Measurements from ENCODE around the gene CSF1. TPM values are rescaled to one million over a fixed set of nuclear protein-coding genes. Genes with fewer than 3 reads are reported as not detected.
"Not testable (repeated sequence)": the region's sequence is repeated elsewhere in the genome, so short reads cannot be mapped to it uniquely, and the experiment has no call there.

The CSF1 gene
- total and polyA plus RNA-seq, 2 experiments from 2014 or later, result 9.1 to 19.1 TPM

GRCh38 chr1:109948285-109948630 is 37.6 kb downstream of the CSF1 start:
- Histone ChIP-seq H3K4me1 (ENCODE audit: insufficient read depth) (peaks cover under 1% of the 10 kb centered on the region), H3K4me2 (no peak overlapping the region), H3K9me2 (replicated peaks; ENCODE audit: insufficient read depth) (no peaks in the 10 kb centered on the region), H3K4me3 (no peak overlapping the region), H2AFZ (no peak overlapping the region), H4K20me1 (ENCODE audit: insufficient read depth, poor library complexity, severe bottlenecking) (no peaks in the 10 kb centered on the region), H3K27ac (no peak overlapping the region), H3K36me3 (replicated peaks; ENCODE audit: insufficient read depth, low read depth) (no peaks in the 10 kb centered on the region), H3K27me3 (no peaks in the 10 kb centered on the region), H3K9me3 (ENCODE audit: low read depth) (no peaks in the 10 kb centered on the region), H3K79me2 (no peaks in the 10 kb centered on the region)
- TF ChIP-seq EZH2 (IDR thresholded peaks at IDR 0.05; ENCODE audit: borderline replicate concordance) (no peak), CTCF (IDR thresholded peaks at IDR 0.05; ENCODE audit: poor library complexity) (no peak), EZH2phosphoT487 (IDR thresholded peaks at IDR 0.05; ENCODE audit: low read depth, severe bottlenecking, unreplicated experiment) (no peak)
- no peak for DNase-seq (ENCODE audit: low spot score)

GRCh38 chr1:109950038-109950437 is 39.4 kb downstream of the CSF1 start:
- Histone ChIP-seq H2AFZ (no peak overlapping the region), H3K4me3 (no peak overlapping the region), H3K27me3 (no peaks in the 10 kb centered on the region), H3K36me3 (replicated peaks; ENCODE audit: insufficient read depth, low read depth) (no peaks in the 10 kb centered on the region), H3K4me1 (ENCODE audit: insufficient read depth) (peaks cover 13% of the 10 kb centered on the region), H3K27ac (no peak overlapping the region), H4K20me1 (ENCODE audit: insufficient read depth, poor library complexity, severe bottlenecking) (no peaks in the 10 kb centered on the region), H3K4me2 (no peak overlapping the region), H3K79me2 (no peaks in the 10 kb centered on the region), H3K9me3 (ENCODE audit: low read depth) (no peaks in the 10 kb centered on the region), H3K9me2 (replicated peaks; ENCODE audit: insufficient read depth) (no peaks in the 10 kb centered on the region)
- no peak for TF ChIP-seq EZH2 (IDR thresholded peaks at IDR 0.05; ENCODE audit: borderline replicate concordance)
- TF ChIP-seq CTCF (IDR thresholded peaks at IDR 0.05; ENCODE audit: poor library complexity), result no peak
- no peak for TF ChIP-seq EZH2phosphoT487 (IDR thresholded peaks at IDR 0.05; ENCODE audit: low read depth, severe bottlenecking, unreplicated experiment)
- no peak for DNase-seq (ENCODE audit: low spot score)
- whole genome bisulfite sequencing (ENCODE audit: low lambda C conversion rate, missing lambda C conversion rate), result 97% methylated on average over 1 of the region's 1 CpG

- H3K4me1 ChIP-seq (ENCODE audit: insufficient read depth), result peaks cover 13% of the 10 kb centered on the region
- WGBS (ENCODE audit: low lambda C conversion rate, missing lambda C conversion rate), result 88% methylated on average over 2 of the region's 2 CpGs
Measured at GRCh38 chr1:109950509-109950908, 39.9 kb downstream of the CSF1 start.

GRCh38 chr1:109951501-109951900 is 40.9 kb downstream of the CSF1 start:
- H3K4me3 ChIP-seq; H3K36me3 ChIP-seq (replicated peaks; ENCODE audit: insufficient read depth, low read depth); H3K9me2 ChIP-seq (replicated peaks; ENCODE audit: insufficient read depth); DNase-seq (ENCODE audit: low spot score); H3K27me3 ChIP-seq; H3K4me2 ChIP-seq; H3K9me3 ChIP-seq (ENCODE audit: low read depth); H3K27ac ChIP-seq; H3K79me2 ChIP-seq; H2AFZ ChIP-seq; H4K20me1 ChIP-seq (ENCODE audit: insufficient read depth, poor library complexity, severe bottlenecking): not testable (repeated sequence)
- 92% methylated on average over 5 of the region's 5 CpGs for WGBS (ENCODE audit: low lambda C conversion rate, missing lambda C conversion rate)
- H3K4me1 ChIP-seq (ENCODE audit: insufficient read depth), result peaks cover 13% of the 10 kb centered on the region

More at GRCh38 chr1:109950509-109950908, 39.9 kb downstream of the CSF1 start:
- Histone ChIP-seq H4K20me1 (ENCODE audit: insufficient read depth, poor library complexity, severe bottlenecking) (no peaks in the 10 kb centered on the region), H3K27ac (no peak overlapping the region), H3K79me2 (no peaks in the 10 kb centered on the region), H3K4me3 (no peak overlapping the region), H3K9me2 (replicated peaks; ENCODE audit: insufficient read depth) (no peaks in the 10 kb centered on the region), H3K27me3 (no peaks in the 10 kb centered on the region), H3K9me3 (ENCODE audit: low read depth) (no peaks in the 10 kb centered on the region), H3K36me3 (replicated peaks; ENCODE audit: insufficient read depth, low read depth) (no peaks in the 10 kb centered on the region), H2AFZ (no peak overlapping the region), H3K4me2 (no peak overlapping the region)
- TF ChIP-seq EZH2 (IDR thresholded peaks at IDR 0.05; ENCODE audit: borderline replicate concordance) (no peak), CTCF (IDR thresholded peaks at IDR 0.05; ENCODE audit: poor library complexity) (no peak), EZH2phosphoT487 (IDR thresholded peaks at IDR 0.05; ENCODE audit: low read depth, severe bottlenecking, unreplicated experiment) (no peak)
- no peak for DNase-seq (ENCODE audit: low spot score)
